Adipose tissue (tissue), 3 donors: ENCODE data around the gene RRM1. TPM values are rescaled to one million over a fixed set of nuclear protein-coding genes. Genes with fewer than 3 reads are reported as not detected.
"Not testable (repeated sequence)": the region's sequence is repeated elsewhere in the genome, so short reads cannot be mapped to it uniquely, and the experiment has no call there.

ENCODE experiments used
- H3K27ac ChIP-seq: one replicate; pipeline ENCODE4 v1.5.1; 2013; ENCODE audit warnings: low read depth, low read length
- WGBS, 3 donors: extraction: QIAGEN DNeasy Blood & Tissue Kit; methylation state at CpG; one replicate each; pipeline ENCODE4 v1.1.7; 2013; 5-methylcytosine and 5-hydroxymethylcytosine counted together
- polyA plus RNA-seq, 3 donors: library from polyadenylated mRNA; stranded (reverse); fragments of 200-250 nt; gene quantifications; one replicate each; pipeline ENCODE4 v1.2.3, GENCODE V29; 2013
- donor health status: healthy with polysubstance abuse.
- donor health status: Bipolar disorder and iron deficiency.
- donor health status: healthy.

RRM1 gene
- 10 to 100 TPM; 13.1 to 20.5 (median 15.7) TPM for polyA plus RNA-seq

- 0 to 1% (median 0%) methylated on average over 62 to 74 of the region's 74 CpGs for WGBS, 3 donors
- peak within 1 kb of the TSS; percentile 45 for H3K27ac ChIP-seq
These were observed at the start of gene RRM1 for GRCh38 chr11:4094348-4095291. Gene RRM1, plus strand, starts transcription at chr11:4094799. Its CDS starts 214 bp downstream, at chr11:4095013.

- H3K27ac ChIP-seq, result no peak overlapping the region
- WGBS, 3 donors, result 45 to 49% (median 49%) methylated on average over 4 of the region's 4 CpGs
These were observed 49.5 kb upstream of the RRM1 start for GRCh38 chr11:4044976-4045646.

GRCh38 chr11:4048340-4048739 is 46.3 kb upstream of the RRM1 start:
- no peak overlapping the region for H3K27ac ChIP-seq

- WGBS, 3 donors, result 56 to 97% (median 74%) methylated on average over 4 of the region's 4 CpGs
These were observed 45.6 kb upstream of the RRM1 start for GRCh38 chr11:4049006-4049405.

GRCh38 chr11:4050138-4050537 is 44.5 kb upstream of the RRM1 start:
- 64 to 90% (median 80%) methylated on average over 1 of the region's 1 CpG for WGBS, 3 donors
- H3K27ac ChIP-seq, result no peak overlapping the region

More at GRCh38 chr11:4049006-4049405, 45.6 kb upstream of the RRM1 start:
- no peak overlapping the region for H3K27ac ChIP-seq

GRCh38 chr11:4053200-4053599 is 41.4 kb upstream of the RRM1 start:
- WGBS, 3 donors, result 86 to 96% (median 95%) methylated on average over 4 of the region's 4 CpGs
- not testable (repeated sequence) for H3K27ac ChIP-seq

- no peak overlapping the region for H3K27ac ChIP-seq
- 47 to 83% (median 77%) methylated on average over 1 of the region's 1 CpG for WGBS, 3 donors
These were observed 40.0 kb upstream of the RRM1 start for GRCh38 chr11:4054643-4055042.

- H3K27ac ChIP-seq, result no peak overlapping the region
- WGBS, 3 donors, result 93 to 97% (median 95%) methylated on average over 1 of the region's 1 CpG
These were observed 35.2 kb upstream of the RRM1 start for GRCh38 chr11:4059424-4059823.

- no peak overlapping the region for H3K27ac ChIP-seq
These were observed 34.2 kb upstream of the RRM1 start for GRCh38 chr11:4060182-4060923.

GRCh38 chr11:4061700-4062099 is 32.9 kb upstream of the RRM1 start:
- 72 to 88% (median 76%) methylated on average over 1 of the region's 1 CpG for WGBS, 3 donors
- no peak overlapping the region for H3K27ac ChIP-seq

More at GRCh38 chr11:4060182-4060923, 34.2 kb upstream of the RRM1 start:
- WGBS, 3 donors, result 47 to 84% (median 78%) methylated on average over 4 of the region's 4 CpGs

GRCh38 chr11:4063348-4063747 is 31.3 kb upstream of the RRM1 start:
- WGBS, 3 donors, result 82 to 90% (median 84%) methylated on average over 3 of the region's 3 CpGs
- no peak overlapping the region for H3K27ac ChIP-seq

- 94 to 100% (median 100%) methylated on average over 1 of the region's 1 CpG for whole genome bisulfite sequencing, 3 donors
- no peak overlapping the region for H3K27ac ChIP-seq
These were observed 30.2 kb upstream of the RRM1 start for GRCh38 chr11:4064278-4064955.

GRCh38 chr11:4065086-4065485 is 29.5 kb upstream of the RRM1 start:
- H3K27ac ChIP-seq, result no peak overlapping the region
- 92 to 97% (median 96%) methylated on average over 1 of the region's 1 CpG for WGBS, 3 donors

- 68 to 79% (median 78%) methylated on average over 2 of the region's 2 CpGs for WGBS, 3 donors
- H3K27ac ChIP-seq, result no peak overlapping the region
These were observed 28.8 kb upstream of the RRM1 start for GRCh38 chr11:4065601-4066377.

- no peak overlapping the region for H3K27ac ChIP-seq
- WGBS, 3 donors, result 45 to 71% (median 45%) methylated on average over 5 of the region's 5 CpGs
These were observed 27.7 kb upstream of the RRM1 start for GRCh38 chr11:4066910-4067309.

GRCh38 chr11:4068962-4069361 is 25.6 kb upstream of the RRM1 start:
- H3K27ac ChIP-seq, result no peak overlapping the region

GRCh38 chr11:4071325-4071724 is 23.3 kb upstream of the RRM1 start:
- H3K27ac ChIP-seq, result no peak overlapping the region

More at GRCh38 chr11:4068962-4069361, 25.6 kb upstream of the RRM1 start:
- WGBS, 3 donors, result 60 to 83% (median 79%) methylated on average over 1 of the region's 1 CpG

- no peak overlapping the region for H3K27ac ChIP-seq
These were observed 22.7 kb upstream of the RRM1 start for GRCh38 chr11:4071914-4072313.
